Activated T-cell treated with anti-CD3 and anti-CD28 coated beads for 48 hours (primary cell): ENCODE results near the gene PTCD3.

Source experiments
- DNase-seq: peaks from one replicate; pipeline ENCODE4 v3.0.0-alpha.2; 2020; ENCODE audit warnings: low read depth

Gene PTCD3

GRCh38 chr2:86105969-86106945 is at the start of gene PTCD3:
PTCD3 (plus strand) TSS chr2:86106235; CDS start chr2:86106248, 13 bp downstream.
- DNase-seq, result peak; percentile 89

- DNase-seq, result no peak
Measured at GRCh38 chr2:86056590-86057331, 49.3 kb upstream of the PTCD3 start.

- DNase-seq, result no peak
Measured at GRCh38 chr2:86062043-86062442, 44.0 kb upstream of the PTCD3 start.

- no peak for DNase-seq
Measured at GRCh38 chr2:86064006-86064405, 42.0 kb upstream of the PTCD3 start.

- DNase-seq, result no peak
Measured at GRCh38 chr2:86065512-86065911, 40.5 kb upstream of the PTCD3 start.

GRCh38 chr2:86066007-86066578 is 39.9 kb upstream of the PTCD3 start:
- no peak for DNase-seq

- no peak for DNase-seq
Measured at GRCh38 chr2:86066915-86067314, 39.1 kb upstream of the PTCD3 start.

- peak; percentile 21 for DNase-seq
Measured at GRCh38 chr2:86068136-86068588, 37.9 kb upstream of the PTCD3 start.

GRCh38 chr2:86068648-86069047 is 37.4 kb upstream of the PTCD3 start:
- no peak for DNase-seq

- no peak for DNase-seq
Measured at GRCh38 chr2:86069091-86069685, 36.8 kb upstream of the PTCD3 start.

GRCh38 chr2:86069783-86070339 is 36.2 kb upstream of the PTCD3 start:
- no peak for DNase-seq

GRCh38 chr2:86070868-86071267 is 35.2 kb upstream of the PTCD3 start:
- no peak for DNase-seq

GRCh38 chr2:86072271-86072858 is 33.7 kb upstream of the PTCD3 start:
- no peak for DNase-seq

GRCh38 chr2:86073225-86073624 is 32.8 kb upstream of the PTCD3 start:
- no peak for DNase-seq

GRCh38 chr2:86074256-86074655 is 31.8 kb upstream of the PTCD3 start:
- no peak for DNase-seq

GRCh38 chr2:86074811-86075210 is 31.2 kb upstream of the PTCD3 start:
- no peak for DNase-seq

GRCh38 chr2:86075886-86076285 is 30.1 kb upstream of the PTCD3 start:
- DNase-seq, result no peak

- DNase-seq, result no peak
Measured at GRCh38 chr2:86078774-86079545, 27.1 kb upstream of the PTCD3 start.

GRCh38 chr2:86079981-86080911 is 25.8 kb upstream of the PTCD3 start:
- DNase-seq, result peak; percentile 66

GRCh38 chr2:86081724-86082123 is 24.3 kb upstream of the PTCD3 start:
- DNase-seq, result no peak
